ENCODE data around the gene RBKS. TPM values are rescaled to one million over a fixed set of nuclear protein-coding genes. Genes with fewer than 3 reads are reported as not detected.

RBKS gene
- total RNA-seq, 4 donors from 2014 or later, result 1.5 to 15.2 (median 15.1) TPM; not detected in 1

DNA sequence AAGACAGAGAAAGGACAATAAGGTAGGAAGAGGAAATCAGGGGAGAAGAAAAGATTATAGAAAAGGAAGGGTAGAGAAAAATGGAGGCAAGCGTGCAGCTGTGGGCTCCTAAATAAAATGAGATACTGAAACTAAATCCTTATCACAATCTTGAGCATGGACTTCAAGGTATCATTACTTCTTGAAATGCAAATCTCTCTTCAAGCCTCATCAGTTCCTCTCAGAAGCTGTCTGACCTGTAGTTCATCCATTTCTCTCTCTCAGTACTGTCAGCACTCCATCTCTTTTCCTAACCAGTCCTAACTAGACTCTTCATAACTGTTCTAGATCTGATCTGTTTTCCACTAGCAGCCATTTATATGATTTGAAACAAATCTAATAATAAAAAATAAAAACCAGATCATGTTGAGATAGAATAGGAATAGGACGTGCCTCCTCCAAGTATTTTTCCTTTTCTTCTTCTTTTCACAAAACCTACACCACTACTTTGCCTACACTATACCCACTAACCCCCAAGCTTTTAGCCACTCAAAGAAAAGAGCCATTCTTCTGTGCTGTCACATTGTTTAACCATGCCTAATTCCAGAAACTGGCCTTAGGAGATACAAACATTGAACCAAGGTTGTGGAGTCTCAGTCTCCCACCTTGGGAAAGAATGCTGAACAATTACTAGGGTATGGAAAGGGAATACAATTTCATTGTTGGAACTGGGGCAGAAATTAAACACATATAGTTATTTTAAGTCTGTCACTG, 21.4 kb upstream of the RBKS start:
- in situ Hi-C loops (cut with MboI; ENCODE audit: low pct_ligation_motif_present in 1 of 4, low pct_unique_long_range_greater_than_20kb in 1 of 4, low sequenced_read_pairs in 3 of 4), result no loop called here
- intact Hi-C loops (cut with DNase I; ENCODE audit: low total_unique reads), result no loop called here
- Histone ChIP-seq H3K27me3 (no peaks in the 10 kb centered on the region), H3K36me3 (no peaks in the 10 kb centered on the region), H3K4me1 (peaks cover 0 to 25% (median 11%) of the 10 kb centered on the region in 4 donors), H3K27ac (no peak overlapping the region), H3K4me3 (no peak overlapping the region), H3K9me3 (no peaks in the 10 kb centered on the region)
- TF ChIP-seq, protein P1, sequence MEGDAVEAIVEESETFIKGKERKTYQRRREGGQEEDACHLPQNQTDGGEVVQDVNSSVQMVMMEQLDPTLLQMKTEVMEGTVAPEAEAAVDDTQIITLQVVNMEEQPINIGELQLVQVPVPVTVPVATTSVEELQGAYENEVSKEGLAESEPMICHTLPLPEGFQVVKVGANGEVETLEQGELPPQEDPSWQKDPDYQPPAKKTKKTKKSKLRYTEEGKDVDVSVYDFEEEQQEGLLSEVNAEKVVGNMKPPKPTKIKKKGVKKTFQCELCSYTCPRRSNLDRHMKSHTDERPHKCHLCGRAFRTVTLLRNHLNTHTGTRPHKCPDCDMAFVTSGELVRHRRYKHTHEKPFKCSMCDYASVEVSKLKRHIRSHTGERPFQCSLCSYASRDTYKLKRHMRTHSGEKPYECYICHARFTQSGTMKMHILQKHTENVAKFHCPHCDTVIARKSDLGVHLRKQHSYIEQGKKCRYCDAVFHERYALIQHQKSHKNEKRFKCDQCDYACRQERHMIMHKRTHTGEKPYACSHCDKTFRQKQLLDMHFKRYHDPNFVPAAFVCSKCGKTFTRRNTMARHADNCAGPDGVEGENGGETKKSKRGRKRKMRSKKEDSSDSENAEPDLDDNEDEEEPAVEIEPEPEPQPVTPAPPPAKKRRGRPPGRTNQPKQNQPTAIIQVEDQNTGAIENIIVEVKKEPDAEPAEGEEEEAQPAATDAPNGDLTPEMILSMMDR (IDR thresholded peaks at IDR 0.05), result no peak
- TF ChIP-seq POLR2AphosphoS5 (IDR thresholded peaks at IDR 0.05) (no peak), EP300 (IDR thresholded peaks at IDR 0.05; ENCODE audit: low read depth) (no peak), POLR2A (IDR thresholded peaks at IDR 0.05) (no peak)
- DNase-seq, result no peak
- WGBS, 2 donors (ENCODE audit: low coverage in 1 of 2), result 90 to 92% methylated on average over 2 of the region's 2 CpGs

DNA sequence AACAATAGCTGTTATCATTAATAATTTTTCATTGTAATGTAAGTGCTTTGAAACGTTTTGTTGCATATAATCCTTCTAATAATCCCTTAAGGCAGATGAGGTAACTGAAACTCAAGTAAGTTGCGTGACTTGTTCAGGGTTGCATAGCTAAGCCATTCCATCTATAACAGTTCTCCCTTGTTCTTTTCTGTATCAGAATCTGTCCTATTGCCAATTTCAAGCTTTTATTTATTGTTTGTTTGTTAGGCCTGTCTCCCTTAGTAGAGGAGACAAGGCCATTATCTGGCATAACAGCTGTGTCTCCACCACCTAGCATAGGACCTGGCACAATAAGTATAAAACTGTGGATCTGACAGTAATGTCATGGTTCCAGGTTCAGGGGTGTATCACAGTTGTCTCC, 19.7 kb upstream of the RBKS start:
- TF ChIP-seq POLR2AphosphoS5 (IDR thresholded peaks at IDR 0.05) (no peak), POLR2A (IDR thresholded peaks at IDR 0.05) (no peak), EP300 (IDR thresholded peaks at IDR 0.05; ENCODE audit: low read depth) (no peak)
- TF ChIP-seq, protein P1 (IDR thresholded peaks at IDR 0.05), result no peak
- no peaks in the 10 kb centered on the region for H3K27me3 ChIP-seq
- H3K4me3 ChIP-seq, result no peak overlapping the region
- peaks cover 0 to 15% (median 3%) of the 10 kb centered on the region in 4 donors for H3K4me1 ChIP-seq
- WGBS, 2 donors (ENCODE audit: low coverage in 1 of 2), result 82 to 92% methylated on average over 2 of the region's 2 CpGs
- no peak for DNase-seq
- intact Hi-C loops (cut with DNase I; ENCODE audit: low total_unique reads) (no loop called here), in situ Hi-C loops (cut with MboI; ENCODE audit: low pct_ligation_motif_present in 1 of 4, low pct_unique_long_range_greater_than_20kb in 1 of 4, low sequenced_read_pairs in 3 of 4) (no loop called here)
- no peak overlapping the region for H3K27ac ChIP-seq
- H3K9me3 ChIP-seq, result no peaks in the 10 kb centered on the region
- no peaks in the 10 kb centered on the region for H3K36me3 ChIP-seq

DNA sequence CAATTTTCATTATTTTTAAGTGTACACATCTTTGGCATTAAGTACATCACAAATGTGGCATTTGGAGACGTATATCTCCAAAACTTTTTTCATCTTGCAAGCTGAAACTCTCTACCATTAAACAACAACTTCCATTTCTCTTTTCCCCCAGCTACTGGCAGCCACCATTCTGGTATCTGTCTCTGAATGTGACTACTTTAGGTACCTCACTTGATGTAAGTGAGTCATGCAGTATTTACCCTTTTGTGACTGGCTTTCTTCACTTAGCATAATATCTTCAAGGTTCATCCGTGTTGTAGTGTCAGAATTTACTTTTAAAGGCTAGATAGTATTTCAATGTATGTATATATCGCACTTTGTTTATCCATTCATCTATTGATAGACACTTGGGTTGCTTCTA, 17.4 kb upstream of the RBKS start:
- no peak overlapping the region for H3K27ac ChIP-seq
- WGBS, 2 donors (ENCODE audit: low coverage in 1 of 2), result 56 to 63% methylated on average over 3 of the region's 3 CpGs
- H3K36me3 ChIP-seq, result no peaks in the 10 kb centered on the region
- in situ Hi-C loops (cut with MboI; ENCODE audit: low pct_ligation_motif_present in 1 of 4, low pct_unique_long_range_greater_than_20kb in 1 of 4, low sequenced_read_pairs in 3 of 4), result no loop called here
- H3K4me1 ChIP-seq, result peaks cover 0 to 5% (median 2%) of the 10 kb centered on the region in 4 donors
- H3K9me3 ChIP-seq, result no peaks in the 10 kb centered on the region
- no peak overlapping the region for H3K4me3 ChIP-seq
- H3K27me3 ChIP-seq, result no peaks in the 10 kb centered on the region
- DNase-seq, result no peak
- intact Hi-C loops (cut with DNase I; ENCODE audit: low total_unique reads), result no loop called here
- TF ChIP-seq POLR2AphosphoS5 (IDR thresholded peaks at IDR 0.05) (no peak), EP300 (IDR thresholded peaks at IDR 0.05; ENCODE audit: low read depth) (no peak), POLR2A (IDR thresholded peaks at IDR 0.05) (no peak)
- TF ChIP-seq, protein P1 (IDR thresholded peaks at IDR 0.05), result no peak

DNA sequence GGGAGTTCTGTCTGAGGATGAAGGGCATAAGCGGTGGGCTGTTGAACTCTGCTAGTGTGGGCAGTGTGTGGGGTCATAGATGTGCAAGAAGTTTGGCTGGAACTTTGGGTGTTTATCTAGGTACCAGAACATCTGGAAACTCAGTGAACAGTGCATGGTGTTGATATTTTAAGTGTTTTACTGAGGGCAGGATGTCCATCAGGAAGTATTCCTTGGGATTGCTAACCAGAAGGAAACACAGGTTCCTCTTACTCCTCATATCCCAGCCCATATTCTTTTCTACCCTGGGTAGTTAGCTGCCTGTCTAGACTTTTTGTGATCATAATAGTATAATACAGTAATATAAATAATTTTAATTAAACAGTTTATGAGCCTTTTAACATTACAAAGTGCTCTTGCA, 15.9 kb upstream of the RBKS start:
- intact Hi-C loops (cut with DNase I; ENCODE audit: low total_unique reads) (no loop called here), in situ Hi-C loops (cut with MboI; ENCODE audit: low pct_ligation_motif_present in 1 of 4, low pct_unique_long_range_greater_than_20kb in 1 of 4, low sequenced_read_pairs in 3 of 4) (no loop called here)
- peaks cover 0 to 5% (median 2%) of the 10 kb centered on the region in 4 donors for H3K4me1 ChIP-seq
- H3K27ac ChIP-seq, result no peak overlapping the region
- no peak overlapping the region for H3K4me3 ChIP-seq
- no peaks in the 10 kb centered on the region for H3K36me3 ChIP-seq
- H3K9me3 ChIP-seq, result no peaks in the 10 kb centered on the region
- no peak for DNase-seq
- 97% methylated on average over 1 of the region's 1 CpG; no CpG with 5 or more reads in 1 of the 2 donors for WGBS, 2 donors (ENCODE audit: low coverage in 1 of 2)
- TF ChIP-seq POLR2A (IDR thresholded peaks at IDR 0.05) (no peak), EP300 (IDR thresholded peaks at IDR 0.05; ENCODE audit: low read depth) (no peak), POLR2AphosphoS5 (IDR thresholded peaks at IDR 0.05) (no peak)
- TF ChIP-seq, protein P1 (IDR thresholded peaks at IDR 0.05), result no peak
- no peaks in the 10 kb centered on the region for H3K27me3 ChIP-seq
